Amygdala (tissue), 56 donors: ENCODE measurements around the gene ATG2A.

Source experiments
- DNase-seq, 56 donors: peaks; one replicate each; lab custom pipeline; 2025; lab: John Stamatoyannopoulos, UW

ATG2A gene

GRCh38 chr11:64916775-64917662 is at the start of gene ATG2A:
Gene ATG2A, minus strand, starts transcription at chr11:64917209. Its CDS starts 74 bp downstream, at chr11:64917135.
- peak; percentile 77 to 99 (median 97) for DNase-seq

- DNase-seq: no peak
These were observed 46.1 kb upstream of the ATG2A start for GRCh38 chr11:64963072-64963631.

GRCh38 chr11:64960719-64961118 is 43.7 kb upstream of the ATG2A start:
- no peak for DNase-seq

GRCh38 chr11:64959498-64959897 is 42.5 kb upstream of the ATG2A start:
- no peak for DNase-seq

GRCh38 chr11:64954201-64954600 is 37.2 kb upstream of the ATG2A start:
- DNase-seq: no peak

GRCh38 chr11:64951529-64951928 is 34.5 kb upstream of the ATG2A start:
- DNase-seq: no peak

GRCh38 chr11:64947208-64947814 is 30.3 kb upstream of the ATG2A start:
- no peak for DNase-seq

GRCh38 chr11:64936539-64936938 is 19.5 kb upstream of the ATG2A start:
- no peak for DNase-seq

- no peak for DNase-seq
These were observed 18.5 kb upstream of the ATG2A start, which contains the start of gene GPHA2 for GRCh38 chr11:64935359-64936081. Gene GPHA2, minus strand, starts transcription at chr11:64935893. Its CDS starts 433 bp downstream, at chr11:64935460.

GRCh38 chr11:64934682-64935358 is 17.8 kb upstream of the ATG2A start:
- no peak for DNase-seq

GRCh38 chr11:64933935-64934681 is 17.1 kb upstream of the ATG2A start:
- DNase-seq: no peak

- no peak for DNase-seq
These were observed 16.4 kb upstream of the ATG2A start for GRCh38 chr11:64933213-64933934.

- DNase-seq: no peak
These were observed 15.3 kb upstream of the ATG2A start for GRCh38 chr11:64932324-64932723.

GRCh38 chr11:64931290-64931689 is 14.3 kb upstream of the ATG2A start:
- DNase-seq: no peak

- no peak for DNase-seq
These were observed 13.3 kb upstream of the ATG2A start for GRCh38 chr11:64930340-64930739.

GRCh38 chr11:64929625-64930024 is 12.6 kb upstream of the ATG2A start:
- DNase-seq: no peak

- no peak for DNase-seq
These were observed 11.9 kb upstream of the ATG2A start for GRCh38 chr11:64928957-64929356.

GRCh38 chr11:64926689-64927088 is 9.7 kb upstream of the ATG2A start:
- DNase-seq: no peak
